Heart left ventricle (tissue), 13 donors: ENCODE measurements around the gene P2RY4.

Experiments
- POLR2A ChIP-seq, 2 donors: fragments of 450-650 bp; IDR thresholded peaks; one replicate each; pipeline ENCODE4 v1.6.1; 2017; ENCODE audit warnings: antibody characterized with exemption in 2 of 2, mild to moderate bottlenecking in 2 of 2, moderate library complexity in 2 of 2
- TF ChIP-seq, protein P1 (sequence below), 12 donors: fragments of 200-600 bp; sonication (generic) in 4 of 12; IDR thresholded peaks; one replicate each; pipeline versions ENCODE4 v1.5.0 to v1.8.0; 2018 to 2022; ENCODE audit warnings: antibody characterized with exemption in 12 of 12, mild to moderate bottlenecking in 5 of 12
- donor health status: ischemic (EF 13 %, LVEDD 7.1; RV severe dilation, severe dysfunction).
- donor health status: DM: no; HTN: yes; CAD: no.
- donor health status: DM: no; HTN: no; CAD: no.
- donor health status: ischemic (EF 25% LVEDD 6.9; RV normal size, moderate dysfunction).
- donor health status: ischemic (EF 25% LVEDD 5.7; RV mildly dilated, moderate dysfunction).
- donor health status: ischemic (EF 35%, LVEDD 5.7; RV mildly dilated, moderate dysfunction).
- donor health status: nonischemic (EF 11% LVEDD 7.7; RV severe dilation, severe dysfunction).
- donor health status: DM: yes; HTN: yes; CAD: no.
- donor health status: PGD.
- donor health status: ischemic (EF 29% LVEDD 5.4; RV normal size, mild dysfunction).
- donor health status: nonischemic (EF 23%, LVEDD 6.1; RV moderate dilation, normal function).

DNA sequence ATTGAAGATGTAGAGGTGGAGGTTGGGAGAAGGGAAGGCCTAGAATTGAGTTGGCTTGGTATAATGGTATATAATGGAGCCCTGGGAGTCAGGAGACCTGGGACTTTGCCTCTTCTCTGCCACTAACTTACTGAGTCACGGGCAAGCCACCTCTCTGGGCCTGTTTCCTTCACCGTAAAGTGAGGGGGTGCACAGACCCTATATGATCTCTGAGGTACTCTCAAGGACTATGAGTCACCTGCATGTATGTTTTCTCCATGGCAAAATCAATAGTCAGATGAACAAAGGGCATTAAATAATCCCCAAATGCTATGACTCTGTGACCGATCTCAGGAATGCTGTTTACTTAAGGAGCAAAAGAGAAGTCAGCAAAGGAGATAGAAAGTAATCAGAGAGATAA is 5.1 kb downstream of the P2RY4 start:
- TF ChIP-seq POLR2A (IDR thresholded peaks at IDR 0.05) = no peak
- TF ChIP-seq, protein P1, sequence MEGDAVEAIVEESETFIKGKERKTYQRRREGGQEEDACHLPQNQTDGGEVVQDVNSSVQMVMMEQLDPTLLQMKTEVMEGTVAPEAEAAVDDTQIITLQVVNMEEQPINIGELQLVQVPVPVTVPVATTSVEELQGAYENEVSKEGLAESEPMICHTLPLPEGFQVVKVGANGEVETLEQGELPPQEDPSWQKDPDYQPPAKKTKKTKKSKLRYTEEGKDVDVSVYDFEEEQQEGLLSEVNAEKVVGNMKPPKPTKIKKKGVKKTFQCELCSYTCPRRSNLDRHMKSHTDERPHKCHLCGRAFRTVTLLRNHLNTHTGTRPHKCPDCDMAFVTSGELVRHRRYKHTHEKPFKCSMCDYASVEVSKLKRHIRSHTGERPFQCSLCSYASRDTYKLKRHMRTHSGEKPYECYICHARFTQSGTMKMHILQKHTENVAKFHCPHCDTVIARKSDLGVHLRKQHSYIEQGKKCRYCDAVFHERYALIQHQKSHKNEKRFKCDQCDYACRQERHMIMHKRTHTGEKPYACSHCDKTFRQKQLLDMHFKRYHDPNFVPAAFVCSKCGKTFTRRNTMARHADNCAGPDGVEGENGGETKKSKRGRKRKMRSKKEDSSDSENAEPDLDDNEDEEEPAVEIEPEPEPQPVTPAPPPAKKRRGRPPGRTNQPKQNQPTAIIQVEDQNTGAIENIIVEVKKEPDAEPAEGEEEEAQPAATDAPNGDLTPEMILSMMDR (IDR thresholded peaks at IDR 0.05) = no peak
